IMR-90 (cell line): ENCODE results near the gene PGPEP1. TPM values are rescaled to one million over a fixed set of nuclear protein-coding genes. Genes with fewer than 3 reads are reported as not detected.

Source experiments
- ATAC-seq: fragments of 200-7000 bp; cut with Tn5 transposase; 2 replicates; pipeline ENCODE4 v1.9.1; 2020; ENCODE audit warnings: low read depth, mild to moderate bottlenecking, moderate library complexity
- BruUV-seq: library from RNA; stranded (reverse); fragments of 400-500 nt; replicated peaks from 2 replicates; lab custom pipeline; 2021; lab: Mats Ljungman, UMichigan
- CTCF ChIA-PET: fragments of 300-600 bp; formaldehyde crosslinking; extraction: SDS; loops from one replicate; lab custom pipeline; 2021; ENCODE audit warnings: antibody characterized with exemption; lab: Yijun Ruan, JAX
- POLR2A ChIA-PET: fragments of 300-600 bp; sonication (Branson Sonifier 250); formaldehyde crosslinking; loops from one replicate; lab custom pipeline; 2022; ENCODE audit warnings: antibody characterized with exemption; ENCODE audit not compliant: unreplicated experiment; lab: Charles Lee
- DNase-seq: peaks from one replicate; pipeline ENCODE4 v3.0.0; 2013
- H2AFZ ChIP-seq: replicated peaks from 2 replicates; pipeline ENCODE3; 2013; ENCODE audit warnings: low read length, mild to moderate bottlenecking; ENCODE audit not compliant: poor library complexity
- H2AK5ac ChIP-seq: 2 replicates; pipeline ENCODE4 v1.6.1; 2013; ENCODE audit warnings: low read depth, low read length, inconsistent platforms
- H2AK9ac ChIP-seq: replicated peaks from 2 replicates; pipeline ENCODE3; 2013; ENCODE audit warnings: mild to moderate bottlenecking, low read depth, low read length, moderate library complexity; ENCODE audit not compliant: poor library complexity
- H2BK120ac ChIP-seq: 2 replicates; pipeline ENCODE4 v1.6.1; 2013; ENCODE audit warnings: low read depth, low read length, inconsistent platforms
- H2BK15ac ChIP-seq: 3 replicates; pipeline ENCODE4 v1.6.1; 2013; ENCODE audit warnings: low read depth, low read length, inconsistent platforms
- H2BK20ac ChIP-seq: 2 replicates; pipeline ENCODE4 v1.6.1; 2013; ENCODE audit warnings: low read depth, mild to moderate bottlenecking, inconsistent platforms, low read length, moderate library complexity
- H2BK5ac ChIP-seq: 2 replicates; pipeline ENCODE4 v1.6.1; 2013; ENCODE audit warnings: mild to moderate bottlenecking, low read depth, low read length, inconsistent platforms; ENCODE audit not compliant: poor library complexity, severe bottlenecking
- H3K14ac ChIP-seq: replicated peaks from 2 replicates; pipeline ENCODE4 v1.6.1; 2013; ENCODE audit warnings: low read depth, low read length, inconsistent platforms
- H3K18ac ChIP-seq: 2 replicates; pipeline ENCODE4 v1.6.1; 2013; ENCODE audit warnings: low read depth, low read length, control low read depth
- H3K23ac ChIP-seq: 2 replicates; pipeline ENCODE4 v1.6.1; 2013; ENCODE audit warnings: low read depth, low read length, inconsistent platforms
- H3K27ac ChIP-seq: 2 replicates; pipeline ENCODE4 v1.5.1; 2013; ENCODE audit warnings: mild to moderate bottlenecking, control low read depth, low read length; ENCODE audit not compliant: insufficient read depth
- H3K27me3 ChIP-seq: 2 replicates; pipeline ENCODE4 v1.6.1; 2013; ENCODE audit warnings: low read length; ENCODE audit not compliant: control insufficient read depth, insufficient read depth
- H3K36me3 ChIP-seq: 2 replicates; pipeline ENCODE4 v1.6.1; 2013; ENCODE audit warnings: low read length, mixed read lengths; ENCODE audit not compliant: control insufficient read depth, insufficient read depth
- H3K4ac ChIP-seq: 2 replicates; pipeline ENCODE4 v1.6.1; 2013; ENCODE audit warnings: low read depth, low read length, inconsistent platforms
- H3K4me1 ChIP-seq: 2 replicates; pipeline ENCODE4 v1.6.1; 2013; ENCODE audit warnings: low read length, mixed read lengths; ENCODE audit not compliant: control insufficient read depth, insufficient read depth
- H3K4me2 ChIP-seq: 2 replicates; pipeline ENCODE4 v1.6.1; 2013; ENCODE audit warnings: low read depth, mild to moderate bottlenecking, control low read depth, low read length, moderate library complexity
- H3K4me3 ChIP-seq: 2 replicates; pipeline ENCODE4 v1.5.1; 2013; ENCODE audit warnings: low read depth, mild to moderate bottlenecking, control low read depth, low read length, moderate library complexity; ENCODE audit not compliant: insufficient read depth
- H3K56ac ChIP-seq: 2 replicates; pipeline ENCODE4 v1.6.1; 2013; ENCODE audit warnings: low read length, inconsistent platforms; ENCODE audit not compliant: insufficient read depth; ENCODE audit errors: extremely low read depth
- H3K79me1 ChIP-seq, 2 experiments: 2 replicates each; pipeline ENCODE4 v1.6.1; 2013; ENCODE audit warnings: low read length in 2 of 2, inconsistent platforms in 1 of 2, low read depth in 1 of 2
- H3K9ac ChIP-seq: 2 replicates; pipeline ENCODE4 v1.6.1; 2013; ENCODE audit warnings: low read depth, low read length, control low read depth
- H3K9me1 ChIP-seq: 2 replicates; pipeline ENCODE4 v1.6.1; 2013; ENCODE audit warnings: low read length, inconsistent platforms; ENCODE audit not compliant: insufficient read depth
- H3K9me3 ChIP-seq: 2 replicates; pipeline ENCODE4 v1.6.1; 2013; ENCODE audit warnings: low read length; ENCODE audit not compliant: control insufficient read depth, insufficient read depth
- H4K20me1 ChIP-seq: 2 replicates; pipeline ENCODE4 v1.6.1; 2013; ENCODE audit warnings: low read length, inconsistent platforms; ENCODE audit not compliant: insufficient read depth
- H4K5ac ChIP-seq: 2 replicates; pipeline ENCODE4 v1.6.1; 2013; ENCODE audit warnings: mild to moderate bottlenecking, low read depth, low read length, control low read depth
- H4K8ac ChIP-seq, 2 experiments: 2 replicates each; pipeline ENCODE4 v1.6.1; 2013; ENCODE audit warnings: low read depth in 2 of 2, low read length in 2 of 2, control low read depth in 1 of 2, inconsistent platforms in 1 of 2
- H4K91ac ChIP-seq: 2 replicates; pipeline ENCODE4 v1.6.1; 2013; ENCODE audit warnings: low read depth, low read length, inconsistent platforms; ENCODE audit not compliant: insufficient read depth
- BHLHE40 ChIP-seq: fragments of 150-350 bp; IDR thresholded peaks from 2 replicates; pipeline ENCODE4 v1.6.1; 2016; ENCODE audit warnings: mild to moderate bottlenecking, low read depth, low read length
- CEBPB ChIP-seq: IDR thresholded peaks from 2 replicates; pipeline ENCODE4 v1.6.1; 2012; ENCODE audit warnings: low read depth, low read length, improper control_type of control experiment
- CHD1 ChIP-seq: IDR thresholded peaks from 2 replicates; pipeline ENCODE4 v1.6.1; 2012; ENCODE audit warnings: low read depth, low read length, improper control_type of control experiment
- ELK1 ChIP-seq: fragments of 150-350 bp; IDR thresholded peaks from 2 replicates; pipeline ENCODE4 v1.6.1; 2016; ENCODE audit warnings: low read depth, mild to moderate bottlenecking, low read length, moderate library complexity, borderline replicate concordance
- FOS ChIP-seq: fragments of 150-350 bp; IDR thresholded peaks from 2 replicates; pipeline ENCODE4 v1.6.1; 2016; ENCODE audit warnings: low read depth, low read length
- MAFK ChIP-seq: IDR thresholded peaks from 2 replicates; pipeline ENCODE4 v1.6.1; 2012; ENCODE audit warnings: low read depth, low read length, improper control_type of control experiment
- MAZ ChIP-seq: IDR thresholded peaks from 2 replicates; pipeline ENCODE4 v1.6.1; 2012; ENCODE audit warnings: low read depth, mild to moderate bottlenecking, low read length, improper control_type of control experiment, moderate library complexity, borderline replicate concordance
- NFE2L2 ChIP-seq: fragments of 150-350 bp; IDR thresholded peaks from 2 replicates; pipeline ENCODE4 v1.6.1; 2016; ENCODE audit warnings: low read depth, mild to moderate bottlenecking, low read length
- POLR2A ChIP-seq: IDR thresholded peaks from 2 replicates; pipeline ENCODE4 v1.6.1; 2012; ENCODE audit warnings: mild to moderate bottlenecking, low read depth, low read length
- RAD21 ChIP-seq: IDR thresholded peaks from 2 replicates; pipeline ENCODE4 v1.6.1; 2012; ENCODE audit warnings: low read length, improper control_type of control experiment
- RCOR1 ChIP-seq: IDR thresholded peaks from 2 replicates; pipeline ENCODE4 v1.6.1; 2012; ENCODE audit warnings: mild to moderate bottlenecking, low read length, improper control_type of control experiment; ENCODE audit not compliant: insufficient replicate concordance
- WGBS, 2 experiments: methylation state at CpG; one replicate each; pipeline versions ENCODE4 v1.1.5 to v1.1.7; 2013; ENCODE audit warnings: missing lambda C conversion rate in 2 of 2; ENCODE audit not compliant: insufficient read length in 1 of 2; ENCODE audit errors: extremely low coverage in 2 of 2; 5-methylcytosine and 5-hydroxymethylcytosine counted together
- dilution Hi-C: fragments of 300-500 bp; cut with HindIII; formaldehyde crosslinking; loops from one replicate; pipeline ENCODE4 v1.14.3; 2018; ENCODE audit warnings: low sequenced_read_pairs; ENCODE audit not compliant: unreplicated experiment
- in situ Hi-C: fragments of 300-500 bp; cut with MboI; formaldehyde crosslinking; loops from 3 replicates; pipeline ENCODE4 v1.14.3; 2019; ENCODE audit warnings: low sequenced_read_pairs, inconsistent platforms, mixed read lengths
- intact Hi-C: fragments of 100-400 bp; cut with micrococcal nuclease; formaldehyde crosslinking; loops from 2 replicates; pipeline ENCODE4 v1.10.0; 2022
- polyA plus RNA-seq, 3 experiments: library from polyadenylated mRNA; depleted of rRNA; stranded (reverse); fragments of >200 nt; gene quantifications; 2 replicates each; pipeline ENCODE4 v1.2.3, GENCODE V29; 2012; ENCODE audit warnings: low replicate concordance in 1 of 3
- total RNA-seq: library from RNA; depleted of rRNA; stranded (reverse); fragments of >200 nt; gene quantifications from 2 replicates; pipeline ENCODE4 v1.2.3, GENCODE V29; 2012
- TF ChIP-seq, protein P1 (sequence below): conservative IDR thresholded peaks from 2 replicates; pipeline ENCODE4 v1.5.1; 2012; ENCODE audit warnings: mild to moderate bottlenecking, low read depth, low read length, improper control_type of control experiment

The PGPEP1 gene
- total and polyA plus RNA-seq, 2 of the 4 experiments (the other 2 are of a cell fraction), result 11.8 to 14.3 TPM

- Histone ChIP-seq H3K9me1 (peaks cover 5% of the 10 kb centered on the region; the same call in 1 of the 2 replicates), H4K8ac (peak overlapping the region in 1 of 2 experiments; percentile 49; a peak in 3 of 4 replicates), H2BK20ac (peak overlapping the region; percentile 86), H3K4me1 (peaks cover 12% of the 10 kb centered on the region), H2AK9ac (peak overlapping the region; percentile 93), H3K23ac (peak overlapping the region; percentile 81), H3K14ac (peak overlapping the region; percentile 88), H3K9me3 (no peaks in the 10 kb centered on the region), H3K27ac (peak overlapping the region; percentile 3; the same call in 1 of the 2 replicates), H2BK120ac (peak overlapping the region; percentile 86), H3K27me3 (no peaks in the 10 kb centered on the region), H3K4me2 (peak overlapping the region; percentile 84), H3K4ac (peak overlapping the region; percentile 59), H2BK5ac (peak overlapping the region; percentile 21), H2BK15ac (peak overlapping the region; percentile 87; the same call in 2 of the 3 replicates), H4K20me1 (peaks cover 24% of the 10 kb centered on the region), H3K9ac (peak overlapping the region; percentile 4), H3K36me3 (peaks cover 9% of the 10 kb centered on the region; the same call in 1 of the 2 replicates), H3K79me1 (peaks cover 0 to 34% of the 10 kb centered on the region in 2 experiments; a peak in 3 of 4 replicates), H4K5ac (peak overlapping the region; percentile 70), H3K56ac (peak overlapping the region; percentile 35; the same call in 1 of the 2 replicates), H2AK5ac (peak overlapping the region; percentile 92), H2AFZ (peak overlapping the region; percentile 74), H3K18ac (peak overlapping the region; percentile 25; the same call in 1 of the 2 replicates), H4K91ac (peak overlapping the region; percentile 66), H3K4me3 (peak overlapping the region; percentile 83)
- POLR2A ChIA-PET, result no interaction called here
- dilution Hi-C loops, result no loop called here
- CTCF ChIA-PET, result no interaction called here
- TF ChIP-seq CHD1 (no peak), BHLHE40 (no peak), MAZ (no peak), MAFK (no peak), RAD21 (no peak), ELK1 (no peak), POLR2A (no peak), CEBPB (no peak), RCOR1 (no peak), FOS (no peak), NFE2L2 (no peak)
- TF ChIP-seq, protein P1, sequence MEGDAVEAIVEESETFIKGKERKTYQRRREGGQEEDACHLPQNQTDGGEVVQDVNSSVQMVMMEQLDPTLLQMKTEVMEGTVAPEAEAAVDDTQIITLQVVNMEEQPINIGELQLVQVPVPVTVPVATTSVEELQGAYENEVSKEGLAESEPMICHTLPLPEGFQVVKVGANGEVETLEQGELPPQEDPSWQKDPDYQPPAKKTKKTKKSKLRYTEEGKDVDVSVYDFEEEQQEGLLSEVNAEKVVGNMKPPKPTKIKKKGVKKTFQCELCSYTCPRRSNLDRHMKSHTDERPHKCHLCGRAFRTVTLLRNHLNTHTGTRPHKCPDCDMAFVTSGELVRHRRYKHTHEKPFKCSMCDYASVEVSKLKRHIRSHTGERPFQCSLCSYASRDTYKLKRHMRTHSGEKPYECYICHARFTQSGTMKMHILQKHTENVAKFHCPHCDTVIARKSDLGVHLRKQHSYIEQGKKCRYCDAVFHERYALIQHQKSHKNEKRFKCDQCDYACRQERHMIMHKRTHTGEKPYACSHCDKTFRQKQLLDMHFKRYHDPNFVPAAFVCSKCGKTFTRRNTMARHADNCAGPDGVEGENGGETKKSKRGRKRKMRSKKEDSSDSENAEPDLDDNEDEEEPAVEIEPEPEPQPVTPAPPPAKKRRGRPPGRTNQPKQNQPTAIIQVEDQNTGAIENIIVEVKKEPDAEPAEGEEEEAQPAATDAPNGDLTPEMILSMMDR, result no peak
- no TSS peak for BruUV-seq
- intact Hi-C loops, result no loop called here
- in situ Hi-C loops, result no loop called here
- 94% methylated on average over 5 of the region's 14 CpGs; no CpG with 5 or more reads in 1 of the 2 experiments for WGBS, 2 experiments
- peak; percentile 46 for DNase-seq
- ATAC-seq, result no peak
Measured at GRCh38 chr19:18386543-18387271, 46.3 kb downstream of the PGPEP1 start.
